CD4-positive, alpha-beta T cell (primary cell): ENCODE data around the gene PPCDC. TPM values are rescaled to one million over a fixed set of nuclear protein-coding genes. Genes with fewer than 3 reads are reported as not detected.
"Not testable (repeated sequence)": the region's sequence is repeated elsewhere in the genome, so short reads cannot be mapped to it uniquely, and the experiment has no call there.

ENCODE experiments used
- ATAC-seq: fragments of 200-7000 bp; cut with Tn5 transposase; one replicate; pipeline ENCODE4 v1.10.0; 2022; ENCODE audit warnings: mild to moderate bottlenecking; ENCODE audit not compliant: poor library complexity
- CTCF ChIA-PET: fragments of 350-600 bp; sonication (Branson Sonifier 250); formaldehyde crosslinking; loops from one replicate; lab custom pipeline; 2021; ENCODE audit warnings: antibody characterized with exemption, inconsistent platforms; lab: Charles Lee
- POLR2A ChIA-PET: fragments of 350-600 bp; sonication (Branson Sonifier 250); formaldehyde crosslinking; loops from one replicate; lab custom pipeline; 2021; ENCODE audit warnings: antibody characterized with exemption, inconsistent platforms; lab: Charles Lee
- DNase-seq, 14 experiments: peaks; one replicate each; pipeline ENCODE4 v3.0.0-alpha.2; 2013 to 2020; ENCODE audit warnings: mixed read lengths in 2 of 14
- H3K27ac ChIP-seq, 2 donors: one replicate each; pipeline versions ENCODE4 v1.5.1 to v1.7.0; 2013; ENCODE audit warnings: low read length in 2 of 2, low read depth in 1 of 2, mild to moderate bottlenecking in 1 of 2
- H3K27me3 ChIP-seq, 2 experiments: 1 replicate in 1 of 2; 2 replicates in 1 of 2; pipeline versions ENCODE4 v1.6.1 to v1.7.0; 2013; ENCODE audit warnings: low read length in 2 of 2, control low read depth in 1 of 2, mild to moderate bottlenecking in 1 of 2, moderate library complexity in 1 of 2; ENCODE audit not compliant: insufficient read depth in 2 of 2, control insufficient read depth in 1 of 2
- H3K36me3 ChIP-seq: one replicate; pipeline ENCODE4 v1.6.1; 2013; ENCODE audit warnings: low read length, control low read depth; ENCODE audit not compliant: insufficient read depth
- H3K4me1 ChIP-seq: one replicate; pipeline ENCODE4 v1.6.1; 2013; ENCODE audit warnings: low read length, control low read depth; ENCODE audit not compliant: insufficient read depth
- H3K4me3 ChIP-seq: one replicate; pipeline ENCODE4 v1.5.1; 2013; ENCODE audit warnings: mild to moderate bottlenecking, low read length, moderate library complexity
- H3K9me3 ChIP-seq, 2 experiments: 1 replicate in 1 of 2; 2 replicates in 1 of 2; pipeline versions ENCODE4 v1.6.1 to v1.7.0; 2013; ENCODE audit warnings: low read length in 2 of 2, mild to moderate bottlenecking in 2 of 2, control low read depth in 1 of 2, moderate library complexity in 1 of 2; ENCODE audit not compliant: control insufficient read depth in 1 of 2, insufficient read depth in 1 of 2
- H3K27ac Mint-ChIP-seq: one replicate; pipeline ENCODE4 v1.8.0; 2020; ENCODE audit warnings: mixed read lengths
- H3K27me3 Mint-ChIP-seq: one replicate; pipeline ENCODE4 v1.8.0; 2021; ENCODE audit warnings: mixed read lengths
- H3K36me3 Mint-ChIP-seq: one replicate; pipeline ENCODE4 v1.8.0; 2021; ENCODE audit warnings: low read depth, mixed read lengths
- H3K4me1 Mint-ChIP-seq: one replicate; pipeline ENCODE4 v1.8.0; 2021; ENCODE audit warnings: low read depth, mixed read lengths
- H3K4me3 Mint-ChIP-seq: one replicate; pipeline ENCODE4 v1.8.0; 2020; ENCODE audit warnings: mild to moderate bottlenecking, mixed read lengths
- H3K9me3 Mint-ChIP-seq: one replicate; pipeline ENCODE4 v1.8.0; 2020; ENCODE audit warnings: mixed read lengths
- CTCF ChIP-seq: fragments of 200-600 bp; IDR thresholded peaks from one replicate; pipeline ENCODE4 v1.8.0; 2022; ENCODE audit warnings: antibody characterized with exemption, mild to moderate bottlenecking
- intact Hi-C, 2 experiments: fragments of 100-400 bp; cut with DNase I in 1 of 2; cut with micrococcal nuclease in 1 of 2; formaldehyde crosslinking; loops; one replicate each; pipeline versions ENCODE4 v1.15.1 to v1.9.0; 2023 to 2025; cut with DNase I, micrococcal nuclease
- total RNA-seq, 174 experiments: library from RNA in 2 of 174; stranded (reverse) in 2 of 174; gene quantifications; one replicate each; pipeline ENCODE4 v1.2.3 and lab custom pipeline; 2021 to 2026

The PPCDC gene
- total RNA-seq, 2 experiments from 2014 or later: 5.5 to 5.8 TPM

- no peak overlapping the region for H3K4me3 ChIP-seq
- Mint-ChIP-seq H3K4me1 (no peaks in the 10 kb centered on the region), H3K27me3 (peaks cover 5% of the 10 kb centered on the region), H3K36me3 (no peaks in the 10 kb centered on the region), H3K9me3 (peaks cover 4% of the 10 kb centered on the region), H3K27ac (no peak overlapping the region), H3K4me3 (no peak overlapping the region)
- peaks cover 9 to 16% of the 10 kb centered on the region in 2 experiments for H3K9me3 ChIP-seq
- peak in 2 of 14 experiments; percentile 54 to 65 for DNase-seq
- H3K27me3 ChIP-seq: no peaks in the 10 kb centered on the region
- TF ChIP-seq CTCF: no peak
- no peak overlapping the region for H3K27ac ChIP-seq
- peaks cover 10% of the 10 kb centered on the region for H3K4me1 ChIP-seq
- CTCF ChIA-PET: no interaction called here
- POLR2A ChIA-PET: no interaction called here
- no peaks in the 10 kb centered on the region for H3K36me3 ChIP-seq
- no peak for ATAC-seq
- intact Hi-C loops: no loop called here
These were observed 49.8 kb downstream of the PPCDC start for GRCh38 chr15:75073197-75073596.

GRCh38 chr15:75076277-75076676, 52.9 kb downstream of the PPCDC start:
- ATAC-seq (no peak), DNase-seq (no peak)
- H3K27me3 Mint-ChIP-seq: peaks cover 4% of the 10 kb centered on the region
- H3K4me1 ChIP-seq: no peaks in the 10 kb centered on the region
- H3K9me3 ChIP-seq: peaks cover 9 to 20% of the 10 kb centered on the region in 2 experiments
- H3K4me3 ChIP-seq: no peak overlapping the region
- H3K4me1 Mint-ChIP-seq: no peaks in the 10 kb centered on the region
- H3K4me3 Mint-ChIP-seq: no peak overlapping the region
- no peaks in the 10 kb centered on the region for H3K36me3 Mint-ChIP-seq
- no peaks in the 10 kb centered on the region for H3K27me3 ChIP-seq
- H3K9me3 Mint-ChIP-seq: peaks cover 4% of the 10 kb centered on the region
- CTCF ChIA-PET: no interaction called here
- intact Hi-C loops: no loop called here
- no peak overlapping the region for H3K27ac ChIP-seq
- H3K36me3 ChIP-seq: no peaks in the 10 kb centered on the region
- POLR2A ChIA-PET: no interaction called here
- TF ChIP-seq CTCF: no peak
- no peak overlapping the region for H3K27ac Mint-ChIP-seq

GRCh38 chr15:75077551-75077961, 54.2 kb downstream of the PPCDC start:
- H3K36me3 Mint-ChIP-seq, H3K27ac Mint-ChIP-seq, intact Hi-C loops, H3K27me3 Mint-ChIP-seq, H3K4me1 Mint-ChIP-seq, H3K36me3 ChIP-seq, H3K4me3 Mint-ChIP-seq, H3K4me3 ChIP-seq, H3K4me1 ChIP-seq, ATAC-seq, H3K27me3 ChIP-seq, CTCF ChIA-PET, H3K27ac ChIP-seq, POLR2A ChIA-PET, H3K9me3 Mint-ChIP-seq: not testable (repeated sequence)
- peak in 6 of 14 experiments; percentile 6 to 55 (median 28) for DNase-seq
- peaks cover 9 to 20% of the 10 kb centered on the region in 2 experiments for H3K9me3 ChIP-seq

GRCh38 chr15:75081150-75081549, 57.8 kb downstream of the PPCDC start:
- no peaks in the 10 kb centered on the region for H3K4me1 ChIP-seq
- no peak for DNase-seq
- H3K4me3 ChIP-seq: no peak overlapping the region
- no peaks in the 10 kb centered on the region for H3K27me3 Mint-ChIP-seq
- no peaks in the 10 kb centered on the region for H3K27me3 ChIP-seq
- H3K36me3 ChIP-seq: no peaks in the 10 kb centered on the region
- POLR2A ChIA-PET: no interaction called here
- no peak overlapping the region for H3K27ac ChIP-seq
- no peak overlapping the region for H3K27ac Mint-ChIP-seq
- no peaks in the 10 kb centered on the region for H3K4me1 Mint-ChIP-seq
- H3K9me3 Mint-ChIP-seq: peaks cover 1% of the 10 kb centered on the region
- no peak overlapping the region for H3K4me3 Mint-ChIP-seq
- TF ChIP-seq CTCF: no peak
- no peaks in the 10 kb centered on the region for H3K36me3 Mint-ChIP-seq
- ATAC-seq: no peak
- H3K9me3 ChIP-seq: peaks cover 3 to 15% of the 10 kb centered on the region in 2 experiments
- CTCF ChIA-PET: no interaction called here
- intact Hi-C loops: no loop called here
